Prostate gland (tissue), 2 donors: Measurements from ENCODE around the gene FIBCD1. TPM values are rescaled to one million over a fixed set of nuclear protein-coding genes. Genes with fewer than 3 reads are reported as not detected.

ENCODE experiments used
- DNase-seq: peaks from one replicate; pipeline ENCODE4 v3.0.0-alpha.2; 2019; ENCODE audit warnings: low spot score
- H3K27ac ChIP-seq, 2 donors: fragments of 200-600 bp; sonication (generic); 2 replicates each; pipeline ENCODE4 v1.5.1; 2017 to 2019
- H3K27me3 ChIP-seq: fragments of 200-600 bp; sonication (generic); replicated peaks from 2 replicates; pipeline ENCODE4 v1.5.1; 2019; ENCODE audit not compliant: insufficient read depth
- H3K36me3 ChIP-seq, 2 donors: fragments of 200-600 bp; sonication (generic); 1 replicate in 1 of 2; 2 replicates in 1 of 2; pipeline versions ENCODE4 v1.5.1 to v1.8.1; 2017 to 2019
- H3K4me1 ChIP-seq: fragments of 200-600 bp; sonication (generic); replicated peaks from 2 replicates; pipeline ENCODE4 v1.5.1; 2019
- H3K4me3 ChIP-seq, 2 donors: fragments of 200-600 bp; sonication (generic); 2 replicates each; pipeline ENCODE4 v1.5.1; 2017 to 2019
- H3K9me3 ChIP-seq: fragments of 200-600 bp; sonication (generic); 2 replicates; pipeline ENCODE4 v1.5.1; 2017
- POLR2A ChIP-seq: fragments of 450-650 bp; IDR thresholded peaks from one replicate; pipeline ENCODE4 v1.6.1; 2016; ENCODE audit warnings: antibody characterized with exemption, mild to moderate bottlenecking
- POLR2AphosphoS5 ChIP-seq: sonication (generic); formaldehyde crosslinking; IDR thresholded peaks from one replicate; pipeline ENCODE4 v1.6.1; 2017; ENCODE audit warnings: antibody characterized with exemption
- WGBS: methylation state at CpG from one replicate; pipeline ENCODE4 v1.1.5; 2018; 5-methylcytosine and 5-hydroxymethylcytosine counted together
- intact Hi-C: fragments of 100-400 bp; cut with DNase I; formaldehyde crosslinking; loops from one replicate; pipeline ENCODE4 v1.14.2; 2022
- total RNA-seq, 2 donors: library from RNA; depleted of rRNA; stranded (reverse); fragments of >200 nt; gene quantifications; one replicate each; pipeline ENCODE4 v1.1.0, GENCODE V29; 2016
- TF ChIP-seq, protein P1 (sequence below), 4 experiments: fragments of 200-600 bp in 2 of 4; fragments of 450-650 bp in 2 of 4; sonication (generic) in 2 of 4; IDR thresholded peaks; 1 replicate in 3 of 4; 2 replicates in 1 of 4; pipeline ENCODE4 v1.5.1; 2016 to 2019; ENCODE audit warnings: antibody characterized with exemption in 4 of 4, mild to moderate bottlenecking in 2 of 4, moderate library complexity in 2 of 4

The FIBCD1 gene
- total RNA-seq, 2 donors from 2014 or later: 0.36 to 13.2 TPM

DNA sequence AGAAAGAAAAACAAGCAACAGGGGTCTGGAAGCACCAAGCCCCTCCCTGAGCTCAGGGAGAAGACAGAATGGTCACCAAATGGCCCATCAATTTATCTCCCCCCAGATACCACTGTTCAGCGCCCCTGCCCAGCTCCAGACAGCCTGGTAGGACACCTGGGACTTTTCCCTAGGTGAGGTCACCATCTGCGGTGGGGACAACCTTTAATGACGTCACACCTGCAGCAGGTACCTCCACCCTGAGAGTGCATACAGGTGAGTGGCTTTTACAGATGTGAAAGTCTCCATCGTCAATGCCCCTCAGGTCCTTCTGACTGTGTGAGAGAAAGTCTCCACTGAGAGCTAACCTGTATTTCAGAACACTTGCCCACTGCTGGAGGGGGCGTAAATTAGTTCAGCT, 35.6 kb upstream of the FIBCD1 start:
- no peak overlapping the region for H3K4me3 ChIP-seq
- H3K27ac ChIP-seq: no peak overlapping the region
- no peaks in the 10 kb centered on the region for H3K4me1 ChIP-seq
- WGBS: 82% methylated on average over 5 of the region's 5 CpGs
- H3K27me3 ChIP-seq: peaks cover 7% of the 10 kb centered on the region
- no peak for DNase-seq
- intact Hi-C loops: no loop called here
- TF ChIP-seq POLR2A: no peak
- no peak for TF ChIP-seq POLR2AphosphoS5
- TF ChIP-seq, protein P1, sequence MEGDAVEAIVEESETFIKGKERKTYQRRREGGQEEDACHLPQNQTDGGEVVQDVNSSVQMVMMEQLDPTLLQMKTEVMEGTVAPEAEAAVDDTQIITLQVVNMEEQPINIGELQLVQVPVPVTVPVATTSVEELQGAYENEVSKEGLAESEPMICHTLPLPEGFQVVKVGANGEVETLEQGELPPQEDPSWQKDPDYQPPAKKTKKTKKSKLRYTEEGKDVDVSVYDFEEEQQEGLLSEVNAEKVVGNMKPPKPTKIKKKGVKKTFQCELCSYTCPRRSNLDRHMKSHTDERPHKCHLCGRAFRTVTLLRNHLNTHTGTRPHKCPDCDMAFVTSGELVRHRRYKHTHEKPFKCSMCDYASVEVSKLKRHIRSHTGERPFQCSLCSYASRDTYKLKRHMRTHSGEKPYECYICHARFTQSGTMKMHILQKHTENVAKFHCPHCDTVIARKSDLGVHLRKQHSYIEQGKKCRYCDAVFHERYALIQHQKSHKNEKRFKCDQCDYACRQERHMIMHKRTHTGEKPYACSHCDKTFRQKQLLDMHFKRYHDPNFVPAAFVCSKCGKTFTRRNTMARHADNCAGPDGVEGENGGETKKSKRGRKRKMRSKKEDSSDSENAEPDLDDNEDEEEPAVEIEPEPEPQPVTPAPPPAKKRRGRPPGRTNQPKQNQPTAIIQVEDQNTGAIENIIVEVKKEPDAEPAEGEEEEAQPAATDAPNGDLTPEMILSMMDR (IDR thresholded peaks at IDR 0.05): no peak
- H3K9me3 ChIP-seq: no peaks in the 10 kb centered on the region
- H3K36me3 ChIP-seq: no peaks in the 10 kb centered on the region

DNA sequence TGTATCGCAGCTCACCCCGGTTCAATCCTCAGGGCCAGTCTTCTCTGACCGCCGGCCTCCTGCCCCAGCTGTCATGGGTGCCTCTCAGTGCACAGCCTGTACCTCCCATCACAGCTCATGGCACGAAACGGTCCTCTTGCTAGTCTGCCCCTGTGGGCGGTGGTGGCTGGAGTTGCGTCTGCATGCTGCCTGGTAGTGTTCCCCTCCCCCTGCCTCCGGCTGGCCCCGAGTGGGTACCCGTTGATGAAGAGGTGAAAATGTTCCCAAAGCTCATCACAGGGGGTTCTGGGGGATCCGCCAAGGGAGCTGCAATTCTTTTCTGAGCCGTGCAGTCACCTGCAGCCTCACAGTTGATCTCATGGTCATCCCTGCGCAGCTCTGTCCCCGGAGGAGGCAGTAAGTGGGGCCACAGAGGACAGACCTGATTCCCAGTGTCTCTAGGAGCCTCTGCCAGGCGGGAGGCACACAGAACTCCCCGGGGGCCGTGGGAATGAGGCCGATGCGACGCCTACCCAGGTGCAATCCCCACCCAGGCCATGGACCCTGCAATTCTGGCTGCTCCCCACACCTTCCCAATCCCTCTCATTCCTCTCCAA, 34.7 kb upstream of the FIBCD1 start:
- no peak for DNase-seq

DNA sequence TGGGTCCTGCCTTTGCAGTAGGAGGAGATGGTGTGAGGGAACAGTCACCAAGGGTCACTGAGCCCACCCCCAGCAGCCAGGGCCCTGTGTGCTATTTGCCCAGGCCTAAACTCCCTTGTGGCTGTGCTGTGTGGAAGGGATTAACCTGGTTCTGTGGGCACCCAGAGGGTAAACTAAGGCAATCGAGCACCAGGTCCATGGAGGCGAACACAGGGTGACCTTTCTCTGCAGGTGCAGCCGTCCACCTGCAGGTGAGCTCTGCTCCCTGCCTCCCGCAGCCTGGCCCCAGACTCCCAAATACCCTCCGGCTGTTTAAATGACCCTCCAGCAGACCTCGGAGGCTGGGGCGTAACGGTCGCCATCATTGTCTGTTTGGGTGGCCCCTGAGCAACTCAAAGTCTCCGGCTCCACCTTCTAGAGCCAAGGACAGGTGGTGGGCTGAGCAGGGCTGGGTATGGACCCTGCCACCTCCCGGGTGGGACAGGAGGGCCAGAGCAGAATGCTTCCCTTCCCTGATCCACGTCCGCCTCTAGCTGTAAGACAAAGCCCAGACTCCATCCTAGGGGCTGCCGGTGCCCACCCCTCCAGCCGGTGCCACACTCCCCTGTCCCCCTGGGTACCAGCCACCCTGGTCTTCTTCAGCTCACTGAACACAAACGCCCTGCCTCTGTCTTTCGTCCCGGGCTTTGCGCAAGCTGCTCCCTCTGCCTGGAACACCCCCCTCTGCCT, 34.1 kb upstream of the FIBCD1 start:
- H3K27ac ChIP-seq: no peak overlapping the region
- DNase-seq: no peak
- intact Hi-C loops: no loop called here
- TF ChIP-seq, protein P1 (IDR thresholded peaks at IDR 0.05): no peak
- TF ChIP-seq POLR2A (no peak), POLR2AphosphoS5 (no peak)
- H3K27me3 ChIP-seq: peaks cover 7% of the 10 kb centered on the region
- H3K9me3 ChIP-seq: no peaks in the 10 kb centered on the region
- no peaks in the 10 kb centered on the region for H3K4me1 ChIP-seq
- WGBS: 66% methylated on average over 19 of the region's 19 CpGs
- H3K36me3 ChIP-seq: no peaks in the 10 kb centered on the region
- H3K4me3 ChIP-seq: no peak overlapping the region

More for the DNA sequence above, 34.7 kb upstream of the FIBCD1 start:
- intact Hi-C loops: no loop called here
- no peak overlapping the region for H3K4me3 ChIP-seq
- H3K36me3 ChIP-seq: no peaks in the 10 kb centered on the region
- no peak overlapping the region for H3K27ac ChIP-seq
- WGBS: 59% methylated on average over 21 of the region's 21 CpGs
- H3K4me1 ChIP-seq: no peaks in the 10 kb centered on the region
- H3K9me3 ChIP-seq: no peaks in the 10 kb centered on the region
- H3K27me3 ChIP-seq: peaks cover 7% of the 10 kb centered on the region
- TF ChIP-seq POLR2AphosphoS5 (no peak), POLR2A (no peak)
- TF ChIP-seq, protein P1 (IDR thresholded peaks at IDR 0.05): no peak

DNA sequence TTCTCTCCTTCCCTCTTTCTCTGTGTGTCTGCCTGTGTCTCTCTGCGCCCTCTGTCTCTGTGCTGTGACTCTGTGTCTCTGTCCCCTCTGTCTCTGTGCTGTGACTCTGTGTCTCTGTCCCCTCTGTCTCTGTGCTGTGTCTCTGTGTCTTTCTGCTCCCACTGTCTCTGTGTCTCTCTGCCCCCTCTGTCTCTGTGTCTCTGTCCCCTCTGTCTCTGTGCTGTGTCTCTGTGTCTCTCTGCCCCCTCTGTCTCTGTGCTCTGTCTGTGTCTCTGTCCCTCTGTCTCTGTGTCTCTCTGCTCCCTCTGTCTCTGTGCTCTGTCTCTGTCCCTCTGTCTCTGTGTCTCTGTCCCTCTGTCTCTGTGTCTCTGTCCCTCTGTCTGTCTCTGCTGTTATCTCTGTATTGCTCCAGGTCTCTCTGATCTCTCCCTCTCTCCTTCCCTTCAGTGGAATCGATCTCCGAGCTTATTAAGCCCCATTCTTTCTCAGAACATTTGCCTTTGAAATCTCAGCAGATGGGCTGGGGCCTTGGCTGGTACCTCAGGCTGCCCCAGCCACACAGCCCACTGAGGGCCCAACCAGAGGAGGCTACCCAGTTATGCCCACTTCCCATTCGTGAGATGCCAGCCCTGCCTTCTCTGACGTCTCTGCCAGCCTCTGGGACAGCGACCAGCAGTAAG, 33.4 kb upstream of the FIBCD1 start:
- no peak for DNase-seq
- H3K9me3 ChIP-seq: no peaks in the 10 kb centered on the region
- H3K36me3 ChIP-seq: no peaks in the 10 kb centered on the region
- no peak overlapping the region for H3K27ac ChIP-seq
- no peaks in the 10 kb centered on the region for H3K4me1 ChIP-seq
- 65% methylated on average over 6 of the region's 6 CpGs for WGBS
- TF ChIP-seq POLR2A: no peak
- TF ChIP-seq POLR2AphosphoS5: no peak
- TF ChIP-seq, protein P1 (IDR thresholded peaks at IDR 0.05): no peak
- no peak overlapping the region for H3K4me3 ChIP-seq
- intact Hi-C loops: no loop called here
- H3K27me3 ChIP-seq: peaks cover 7% of the 10 kb centered on the region
